HG02885 (cell line): ENCODE results near the gene TRAF3IP3.
A peak's percentile ranks its signal among the peaks of the same experiment; 100 is the strongest.

Source experiments
- ATAC-seq: cut with Tn5 transposase; IDR thresholded peaks from one replicate; pipeline ENCODE4 v1.9.1; 2021; ENCODE audit warnings: mild to moderate bottlenecking; ENCODE audit not compliant: unreplicated experiment, poor library complexity

Gene TRAF3IP3

GRCh38 chr1:209819058-209819457 lies 63.2 kb downstream of the TRAF3IP3 start:
- ATAC-seq: no peak

GRCh38 chr1:209820986-209821385 lies 65.1 kb downstream of the TRAF3IP3 start:
- no peak for ATAC-seq

GRCh38 chr1:209822706-209823105 lies 66.9 kb downstream of the TRAF3IP3 start:
- no peak for ATAC-seq

GRCh38 chr1:209823143-209824041 lies 67.5 kb downstream of the TRAF3IP3 start:
- peak; percentile 34 for ATAC-seq

GRCh38 chr1:209825591-209826434 lies 70.0 kb downstream of the TRAF3IP3 start:
- no peak for ATAC-seq

- peak; percentile 92 for ATAC-seq
Measured at GRCh38 chr1:209827384-209828262, 71.8 kb downstream of the TRAF3IP3 start, which contains the start of gene UTP25. Gene UTP25 (plus strand): TSS chr1:209827972. CDS start chr1:209828064, 92 bp downstream.

- ATAC-seq: no peak
Measured at GRCh38 chr1:209829716-209830115, 73.9 kb downstream of the TRAF3IP3 start.

- ATAC-seq: no peak
Measured at GRCh38 chr1:209830722-209831121, 74.9 kb downstream of the TRAF3IP3 start.

- ATAC-seq: no peak
Measured at GRCh38 chr1:209831615-209832014, 75.8 kb downstream of the TRAF3IP3 start.
